Measurements from ENCODE around the gene TSN. TPM values are rescaled to one million over a fixed set of nuclear protein-coding genes. Genes with fewer than 3 reads are reported as not detected.

TSN gene
- total RNA-seq, 1 experiment from 2014 or later = 102 TPM

DNA sequence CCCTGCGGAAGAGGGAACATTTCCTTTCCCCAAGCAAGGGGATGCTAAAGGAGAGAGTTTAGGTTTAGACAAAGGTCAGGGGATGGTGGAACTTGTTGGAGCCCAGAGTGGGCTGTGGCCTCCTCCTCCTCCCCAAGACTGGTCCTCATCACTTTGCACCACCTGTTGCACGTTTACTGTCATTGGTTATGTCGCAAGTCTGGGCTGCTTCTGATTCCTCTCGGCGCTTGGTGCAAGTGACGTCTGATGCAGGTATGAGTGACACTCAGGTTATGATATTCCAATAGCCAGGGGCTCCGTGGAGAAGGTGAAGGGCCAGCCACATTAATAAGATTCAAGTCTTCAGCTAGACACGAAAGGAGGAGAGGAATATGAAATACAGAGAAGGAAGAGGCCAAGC, 59.8 kb downstream of the TSN start:
- no peaks in the 10 kb centered on the region for H3K27me3 ChIP-seq (ENCODE audit: insufficient read depth, low read length)
- no peak overlapping the region for H3K56ac ChIP-seq (ENCODE audit: insufficient read length, low read depth, low read length)
- H2BK12ac ChIP-seq (ENCODE audit: insufficient read length, low read depth, low read length) = no peak overlapping the region
- H3K27ac Mint-ChIP-seq = no peak overlapping the region
- H2AFZ ChIP-seq (ENCODE audit: low read length) = no peak overlapping the region
- H3K4me1 ChIP-seq (ENCODE audit: insufficient read depth, low read length) = no peaks in the 10 kb centered on the region; the same call in 1 of the 2 replicates
- no peak overlapping the region for H4K8ac ChIP-seq (replicated peaks; ENCODE audit: insufficient read length, low read depth, low read length)
- no peaks in the 10 kb centered on the region for H3K9me3 ChIP-seq (ENCODE audit: control insufficient read depth, low read depth, low read length)
- H3K9ac ChIP-seq (ENCODE audit: extremely low read depth, insufficient read length, low read length) = no peak overlapping the region
- H3T11ph ChIP-seq (ENCODE audit: low read length) = no peak overlapping the region
- TF ChIP-seq, protein P1, sequence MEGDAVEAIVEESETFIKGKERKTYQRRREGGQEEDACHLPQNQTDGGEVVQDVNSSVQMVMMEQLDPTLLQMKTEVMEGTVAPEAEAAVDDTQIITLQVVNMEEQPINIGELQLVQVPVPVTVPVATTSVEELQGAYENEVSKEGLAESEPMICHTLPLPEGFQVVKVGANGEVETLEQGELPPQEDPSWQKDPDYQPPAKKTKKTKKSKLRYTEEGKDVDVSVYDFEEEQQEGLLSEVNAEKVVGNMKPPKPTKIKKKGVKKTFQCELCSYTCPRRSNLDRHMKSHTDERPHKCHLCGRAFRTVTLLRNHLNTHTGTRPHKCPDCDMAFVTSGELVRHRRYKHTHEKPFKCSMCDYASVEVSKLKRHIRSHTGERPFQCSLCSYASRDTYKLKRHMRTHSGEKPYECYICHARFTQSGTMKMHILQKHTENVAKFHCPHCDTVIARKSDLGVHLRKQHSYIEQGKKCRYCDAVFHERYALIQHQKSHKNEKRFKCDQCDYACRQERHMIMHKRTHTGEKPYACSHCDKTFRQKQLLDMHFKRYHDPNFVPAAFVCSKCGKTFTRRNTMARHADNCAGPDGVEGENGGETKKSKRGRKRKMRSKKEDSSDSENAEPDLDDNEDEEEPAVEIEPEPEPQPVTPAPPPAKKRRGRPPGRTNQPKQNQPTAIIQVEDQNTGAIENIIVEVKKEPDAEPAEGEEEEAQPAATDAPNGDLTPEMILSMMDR (conservative IDR thresholded peaks at IDR 0.05) = no peak
- H2BK20ac ChIP-seq (ENCODE audit: low read depth, low read length, poor library complexity, severe bottlenecking) = no peak overlapping the region
- no peak overlapping the region for H3K14ac ChIP-seq (ENCODE audit: insufficient read depth, low read length)
- no peak overlapping the region for H2BK5ac ChIP-seq (ENCODE audit: insufficient read length, low read length)
- no peak overlapping the region for H4K5ac ChIP-seq (ENCODE audit: insufficient read length, low read depth, low read length)
- no peak overlapping the region for H2BK15ac ChIP-seq (ENCODE audit: low read depth, low read length)
- H3K4me1 Mint-ChIP-seq = peaks cover 48 to 54% of the 10 kb centered on the region in 2 experiments
- WGBS (ENCODE audit: extremely low coverage, insufficient read length, low lambda C conversion rate) = no CpG with 5 or more reads among the region's 8 CpGs
- no peaks in the 10 kb centered on the region for H3K79me1 ChIP-seq (ENCODE audit: insufficient read depth, low read depth, low read length, poor library complexity, severe bottlenecking)
- H2BK120ac ChIP-seq (ENCODE audit: low read depth, low read length, poor library complexity, severe bottlenecking) = no peak overlapping the region
- H3K4me3 Mint-ChIP-seq = no peak overlapping the region
- no peaks in the 10 kb centered on the region for H4K20me1 ChIP-seq (ENCODE audit: control insufficient read depth, insufficient read depth, insufficient read length)
- no peaks in the 10 kb centered on the region for H3K23me2 ChIP-seq (ENCODE audit: insufficient read length, low read depth, low read length, poor library complexity, severe bottlenecking)
- H3K36me3 Mint-ChIP-seq (ENCODE audit: insufficient read depth in 1 of 3, low read depth in 3 of 3) = peaks cover 0 to 21% (median 9%) of the 10 kb centered on the region in 3 experiments; a peak in 5 of 7 replicates
- no peak overlapping the region for H3K4me2 ChIP-seq (ENCODE audit: insufficient read depth, insufficient read length, low read length)
- no peaks in the 10 kb centered on the region for H3K79me2 ChIP-seq (ENCODE audit: insufficient read depth, low read length)
- H3K27me3 Mint-ChIP-seq (ENCODE audit: low read depth) = no peaks in the 10 kb centered on the region; the same call in 1 of the 2 replicates
- no peak overlapping the region for H4K91ac ChIP-seq (ENCODE audit: insufficient read length, low read depth, low read length)
- no peak overlapping the region for H3K23ac ChIP-seq (ENCODE audit: insufficient read length, low read depth, low read length)
- H2AK5ac ChIP-seq (ENCODE audit: insufficient read length, low read length) = no peak overlapping the region
- H3K4ac ChIP-seq (ENCODE audit: low read depth, low read length) = no peak overlapping the region
- H3K18ac ChIP-seq (ENCODE audit: insufficient read length, low read depth, low read length) = no peak overlapping the region
- no peak for DNase-seq
- H3K9me3 Mint-ChIP-seq = peaks cover 8 to 19% of the 10 kb centered on the region in 2 experiments
- H3K27ac ChIP-seq (ENCODE audit: insufficient read length, low read depth, low read length) = no peak overlapping the region
